HepG2 (cell line): ENCODE measurements around the gene EZH1. TPM values are rescaled to one million over a fixed set of nuclear protein-coding genes. Genes with fewer than 3 reads are reported as not detected.

Experiments
- ATAC-seq: fragments of 200-7000 bp; cut with Tn5 transposase; 3 replicates; pipeline ENCODE4 v1.9.1; 2020; ENCODE audit warnings: mild to moderate bottlenecking, moderate library complexity
- BruUV-seq: library from RNA; stranded (reverse); fragments of 400-500 nt; replicated peaks from 2 replicates; lab custom pipeline; 2021; lab: Mats Ljungman, UMichigan
- CTCF ChIA-PET: fragments of 300-600 bp; formaldehyde crosslinking; extraction: SDS; loops from one replicate; lab custom pipeline; 2021; ENCODE audit warnings: low total read pairs, inconsistent platforms, low intra/inter-chr PET ratio; lab: Yijun Ruan, JAX
- POLR2A ChIA-PET: fragments of 350-600 bp; sonication (Branson Sonifier 250); formaldehyde crosslinking; loops from one replicate; lab custom pipeline; 2020; ENCODE audit warnings: antibody characterized with exemption, inconsistent platforms; lab: Yijun Ruan, JAX
- DNase-seq: peaks from one replicate; pipeline ENCODE4 v3.0.0-alpha.2; 2015; ENCODE audit warnings: low spot score
- FAIRE-seq: peaks from 3 replicates; lab custom pipeline; 2011; peaks lifted over from hg19 to GRCh38; lab: Jason Lieb, UNC
- H2AFZ ChIP-seq: one replicate; pipeline ENCODE4 v1.6.1; 2011; ENCODE audit warnings: low read length, inconsistent platforms
- H3K27ac ChIP-seq: fragments of 300-600 bp; 3 replicates; pipeline ENCODE4 v1.8.0; 2011; ENCODE audit warnings: mixed run types, mild to moderate bottlenecking, mixed read lengths, low read length, inconsistent platforms; ENCODE audit not compliant: insufficient read depth; ENCODE audit errors: extremely low read length
- H3K27me3 ChIP-seq, 2 experiments: fragments of 200-600 bp in 1 of 2; 2 replicates in 1 of 2; 3 replicates in 1 of 2; pipeline versions ENCODE4 v1.6.0 to v1.8.0; 2011; ENCODE audit warnings: low read length in 2 of 2, mild to moderate bottlenecking in 2 of 2, moderate library complexity in 2 of 2, inconsistent platforms in 1 of 2; ENCODE audit not compliant: insufficient read depth in 2 of 2, control insufficient read depth in 1 of 2
- H3K36me3 ChIP-seq, 2 experiments: fragments of 200-600 bp in 1 of 2; replicated peaks in 1 of 2; 2 replicates in 1 of 2; 3 replicates in 1 of 2; pipeline versions ENCODE4 v1.5.1 to v1.8.0; 2011; ENCODE audit warnings: low read length in 2 of 2, inconsistent platforms in 1 of 2; ENCODE audit not compliant: insufficient read depth in 2 of 2, control insufficient read depth in 1 of 2
- H3K4me1 ChIP-seq: 2 replicates; pipeline ENCODE4 v1.5.1; 2012; ENCODE audit warnings: low read length, inconsistent platforms; ENCODE audit not compliant: insufficient read depth
- H3K4me2 ChIP-seq: 2 replicates; pipeline ENCODE4 v1.6.0; 2011; ENCODE audit warnings: low read depth, low read length, inconsistent platforms
- H3K4me3 ChIP-seq, 3 experiments: fragments of 200-600 bp in 1 of 3; sonication (generic), shearing (Covaris generic) in 1 of 3; replicated peaks in 1 of 3; 2 replicates each; pipeline ENCODE4 v1.5.1; 2011 to 2016; ENCODE audit warnings: low read length in 3 of 3, inconsistent platforms in 2 of 3, low read depth in 2 of 3, mild to moderate bottlenecking in 2 of 3, control low read depth in 1 of 3, mixed read lengths in 1 of 3; ENCODE audit not compliant: insufficient read depth in 1 of 3
- H3K79me2 ChIP-seq: one replicate; pipeline ENCODE4 v1.6.1; 2011; ENCODE audit warnings: low read length, inconsistent platforms; ENCODE audit not compliant: insufficient read depth
- H3K9ac ChIP-seq: 2 replicates; pipeline ENCODE4 v1.6.0; 2011; ENCODE audit warnings: mild to moderate bottlenecking, low read depth, low read length, inconsistent platforms; ENCODE audit not compliant: insufficient read depth
- H3K9me3 ChIP-seq: 2 replicates; pipeline ENCODE4 v1.5.1; 2012; ENCODE audit warnings: mild to moderate bottlenecking, low read length
- H4K20me1 ChIP-seq: 2 replicates; pipeline ENCODE4 v1.6.0; 2011; ENCODE audit warnings: inconsistent platforms, mild to moderate bottlenecking, low read length, moderate library complexity; ENCODE audit not compliant: insufficient read depth
- GABPB1 ChIP-seq: IDR thresholded peaks from 2 replicates; pipeline ENCODE4 v1.6.1; 2016; ENCODE audit warnings: mild to moderate bottlenecking, missing genetic modification reagents, moderate library complexity, missing compliant biosample characterization
- HMGA1 ChIP-seq: sonication (generic); formaldehyde crosslinking; conservative IDR thresholded peaks from 2 replicates; pipeline ENCODE4 v1.4.0; 2020; ENCODE audit warnings: missing genetic modification reagents
- KDM2A ChIP-seq: sonication (generic); formaldehyde crosslinking; IDR thresholded peaks from 2 replicates; pipeline ENCODE4 v1.4.0; 2020; ENCODE audit warnings: low read depth, missing genetic modification reagents, borderline replicate concordance
- KLF12 ChIP-seq: sonication (generic); formaldehyde crosslinking; IDR thresholded peaks from 2 replicates; pipeline ENCODE4 v1.4.0; 2020; ENCODE audit warnings: missing genetic modification reagents, borderline replicate concordance
- MED8 ChIP-seq: sonication (generic); formaldehyde crosslinking; IDR thresholded peaks from 2 replicates; pipeline ENCODE4 v1.8.1; 2023; ENCODE audit warnings: mild to moderate bottlenecking, missing genetic modification reagents; ENCODE audit not compliant: insufficient replicate concordance
- MYNN ChIP-seq: sonication (generic); formaldehyde crosslinking; IDR thresholded peaks from 2 replicates; pipeline ENCODE4 v1.4.0; 2020; ENCODE audit warnings: mild to moderate bottlenecking, low read depth, missing genetic modification reagents
- TRIM24 ChIP-seq: sonication (generic); formaldehyde crosslinking; IDR thresholded peaks from 2 replicates; pipeline ENCODE4 v1.8.0; 2022; ENCODE audit warnings: mild to moderate bottlenecking, missing genetic modification reagents
- ZBTB43 ChIP-seq: sonication (generic); formaldehyde crosslinking; conservative IDR thresholded peaks from 2 replicates; pipeline ENCODE4 v1.4.0; 2020; ENCODE audit warnings: missing genetic modification reagents
- ZNF20 ChIP-seq: sonication (generic); formaldehyde crosslinking; IDR thresholded peaks from 2 replicates; pipeline ENCODE4 v1.4.0; 2020; ENCODE audit warnings: mild to moderate bottlenecking, moderate library complexity, missing genetic modification reagents
- ZNF7 ChIP-seq: IDR thresholded peaks from 2 replicates; pipeline ENCODE4 v1.6.1; 2016; ENCODE audit warnings: missing biosample characterization, missing genetic modification reagents
- ZNF784 ChIP-seq: sonication (generic); formaldehyde crosslinking; IDR thresholded peaks from 2 replicates; pipeline ENCODE4 v1.5.1; 2020; ENCODE audit warnings: missing genetic modification reagents, mild to moderate bottlenecking, borderline replicate concordance
- WGBS: methylation state at CpG from one replicate; pipeline ENCODE4 v1.1.6; 2017; ENCODE audit warnings: low lambda C conversion rate; 5-methylcytosine and 5-hydroxymethylcytosine counted together
- in situ Hi-C: cut with HindIII; loops from 2 replicates; pipeline ENCODE4 v1.10.0; 2017; ENCODE audit warnings: low pct_unique_long_range_greater_than_20kb; ENCODE audit not compliant: extremely low pct_ligation_motif_present
- intact Hi-C: fragments of 100-400 bp; cut with micrococcal nuclease; formaldehyde crosslinking; loops from one replicate; pipeline ENCODE4 v1.10.0; 2022; ENCODE audit not compliant: unreplicated experiment
- polyA plus RNA-seq, 8 experiments: library from polyadenylated mRNA; depleted of rRNA in 3 of 8; stranded (reverse) in 7 of 8; unstranded in 1 of 8; fragments of >200 nt; fragmentation: Illumina TruSeq in 4 of 8; extraction: Trizol in 4 of 8; gene quantifications; 2 replicates each; pipeline versions ENCODE4 v1.2.1 to v1.2.3, GENCODE V29; 2011 to 2016; ENCODE audit warnings: low read depth in 4 of 8, missing spikeins in 1 of 8, mixed read lengths in 1 of 8; ENCODE audit not compliant: insufficient read depth in 1 of 8
- total RNA-seq, 5 experiments: library from RNA; depleted of rRNA; stranded (reverse); fragments of >200 nt; fragmentation: Illumina TruSeq; extraction: Trizol; gene quantifications; 2 replicates each; pipeline ENCODE4 v1.2.3, GENCODE V29; 2016; ENCODE audit warnings: low read depth in 1 of 5

The EZH1 gene
- total and polyA plus RNA-seq, 2 of the 13 experiments (the other 11 are each of a cell fraction or from before 2014, with no cell fraction given) = 11.6 to 24.0 TPM

GRCh38 chr17:42702446-42702845 is 42.4 kb downstream of the EZH1 start (continued):
- TF ChIP-seq MYNN (CRISPR knock-in tag) (no peak), MED8 (no peak), HMGA1 (CRISPR knock-in tag) (no peak), KDM2A (no peak), TRIM24 (CRISPR knock-in tag) (no peak), ZNF7 (CRISPR knock-in tag) (no peak), ZBTB43 (CRISPR knock-in tag) (no peak), ZNF784 (CRISPR knock-in tag) (no peak), KLF12 (no peak), ZNF20 (no peak)
- TF ChIP-seq, all 625 proteins: peak for 0

- DNase-seq (no peak), FAIRE-seq (no peak), ATAC-seq (no peak)
- TF ChIP-seq GABPB1 = no peak
- H3K4me3 ChIP-seq = no peak overlapping the region
- H3K9me3 ChIP-seq = no peaks in the 10 kb centered on the region
- in situ Hi-C loops = no loop called here
- H3K79me2 ChIP-seq = no peaks in the 10 kb centered on the region
- H4K20me1 ChIP-seq = no peaks in the 10 kb centered on the region
- H3K27ac ChIP-seq = no peak overlapping the region
- WGBS = 95% methylated on average over 10 of the region's 10 CpGs
- no peaks in the 10 kb centered on the region for H3K4me1 ChIP-seq
- POLR2A ChIA-PET = interaction anchor here (2.2 kb wide), 1 partner anchor 79 kb away, joined by 5 read pairs; the partner anchor contains the start of gene WNK4
- no TSS peak for BruUV-seq
- H2AFZ ChIP-seq = no peak overlapping the region
- intact Hi-C loops = no loop called here
- H3K4me2 ChIP-seq = no peak overlapping the region
- H3K36me3 ChIP-seq = peaks cover 5 to 27% of the 10 kb centered on the region in 2 experiments
- CTCF ChIA-PET = no interaction called here
- H3K27me3 ChIP-seq = no peaks in the 10 kb centered on the region
- no peak overlapping the region for H3K9ac ChIP-seq
These were observed 44.1 kb downstream of the EZH1 start for GRCh38 chr17:42700586-42701289.
